IMR-90 (cell line): Measurements from ENCODE around the gene UBE2S. TPM values are rescaled to one million over a fixed set of nuclear protein-coding genes. Genes with fewer than 3 reads are reported as not detected.

ENCODE experiments used
- ATAC-seq: fragments of 200-7000 bp; cut with Tn5 transposase; 2 replicates; pipeline ENCODE4 v1.9.1; 2020; ENCODE audit warnings: low read depth, mild to moderate bottlenecking, moderate library complexity
- BruUV-seq: library from RNA; stranded (reverse); fragments of 400-500 nt; replicated peaks from 2 replicates; lab custom pipeline; 2021; lab: Mats Ljungman, UMichigan
- CTCF ChIA-PET: fragments of 300-600 bp; formaldehyde crosslinking; extraction: SDS; loops from one replicate; lab custom pipeline; 2021; ENCODE audit warnings: antibody characterized with exemption; lab: Yijun Ruan, JAX
- POLR2A ChIA-PET: fragments of 300-600 bp; sonication (Branson Sonifier 250); formaldehyde crosslinking; loops from one replicate; lab custom pipeline; 2022; ENCODE audit warnings: antibody characterized with exemption; ENCODE audit not compliant: unreplicated experiment; lab: Charles Lee
- DNase-seq: peaks from one replicate; pipeline ENCODE4 v3.0.0; 2013
- H2AFZ ChIP-seq: replicated peaks from 2 replicates; pipeline ENCODE3; 2013; ENCODE audit warnings: low read length, mild to moderate bottlenecking; ENCODE audit not compliant: poor library complexity
- H2AK5ac ChIP-seq: 2 replicates; pipeline ENCODE4 v1.6.1; 2013; ENCODE audit warnings: low read depth, low read length, inconsistent platforms
- H2AK9ac ChIP-seq: replicated peaks from 2 replicates; pipeline ENCODE3; 2013; ENCODE audit warnings: mild to moderate bottlenecking, low read depth, low read length, moderate library complexity; ENCODE audit not compliant: poor library complexity
- H2BK120ac ChIP-seq: 2 replicates; pipeline ENCODE4 v1.6.1; 2013; ENCODE audit warnings: low read depth, low read length, inconsistent platforms
- H2BK15ac ChIP-seq: 3 replicates; pipeline ENCODE4 v1.6.1; 2013; ENCODE audit warnings: low read depth, low read length, inconsistent platforms
- H2BK20ac ChIP-seq: 2 replicates; pipeline ENCODE4 v1.6.1; 2013; ENCODE audit warnings: low read depth, mild to moderate bottlenecking, inconsistent platforms, low read length, moderate library complexity
- H2BK5ac ChIP-seq: 2 replicates; pipeline ENCODE4 v1.6.1; 2013; ENCODE audit warnings: mild to moderate bottlenecking, low read depth, low read length, inconsistent platforms; ENCODE audit not compliant: poor library complexity, severe bottlenecking
- H3K14ac ChIP-seq: replicated peaks from 2 replicates; pipeline ENCODE4 v1.6.1; 2013; ENCODE audit warnings: low read depth, low read length, inconsistent platforms
- H3K18ac ChIP-seq: 2 replicates; pipeline ENCODE4 v1.6.1; 2013; ENCODE audit warnings: low read depth, low read length, control low read depth
- H3K23ac ChIP-seq: 2 replicates; pipeline ENCODE4 v1.6.1; 2013; ENCODE audit warnings: low read depth, low read length, inconsistent platforms
- H3K27ac ChIP-seq: 2 replicates; pipeline ENCODE4 v1.5.1; 2013; ENCODE audit warnings: mild to moderate bottlenecking, control low read depth, low read length; ENCODE audit not compliant: insufficient read depth
- H3K27me3 ChIP-seq: 2 replicates; pipeline ENCODE4 v1.6.1; 2013; ENCODE audit warnings: low read length; ENCODE audit not compliant: control insufficient read depth, insufficient read depth
- H3K36me3 ChIP-seq: 2 replicates; pipeline ENCODE4 v1.6.1; 2013; ENCODE audit warnings: low read length, mixed read lengths; ENCODE audit not compliant: control insufficient read depth, insufficient read depth
- H3K4ac ChIP-seq: 2 replicates; pipeline ENCODE4 v1.6.1; 2013; ENCODE audit warnings: low read depth, low read length, inconsistent platforms
- H3K4me1 ChIP-seq: 2 replicates; pipeline ENCODE4 v1.6.1; 2013; ENCODE audit warnings: low read length, mixed read lengths; ENCODE audit not compliant: control insufficient read depth, insufficient read depth
- H3K4me2 ChIP-seq: 2 replicates; pipeline ENCODE4 v1.6.1; 2013; ENCODE audit warnings: low read depth, mild to moderate bottlenecking, control low read depth, low read length, moderate library complexity
- H3K4me3 ChIP-seq: 2 replicates; pipeline ENCODE4 v1.5.1; 2013; ENCODE audit warnings: low read depth, mild to moderate bottlenecking, control low read depth, low read length, moderate library complexity; ENCODE audit not compliant: insufficient read depth
- H3K56ac ChIP-seq: 2 replicates; pipeline ENCODE4 v1.6.1; 2013; ENCODE audit warnings: low read length, inconsistent platforms; ENCODE audit not compliant: insufficient read depth; ENCODE audit errors: extremely low read depth
- H3K79me1 ChIP-seq, 2 experiments: 2 replicates each; pipeline ENCODE4 v1.6.1; 2013; ENCODE audit warnings: low read length in 2 of 2, inconsistent platforms in 1 of 2, low read depth in 1 of 2
- H3K9ac ChIP-seq: 2 replicates; pipeline ENCODE4 v1.6.1; 2013; ENCODE audit warnings: low read depth, low read length, control low read depth
- H3K9me1 ChIP-seq: 2 replicates; pipeline ENCODE4 v1.6.1; 2013; ENCODE audit warnings: low read length, inconsistent platforms; ENCODE audit not compliant: insufficient read depth
- H3K9me3 ChIP-seq: 2 replicates; pipeline ENCODE4 v1.6.1; 2013; ENCODE audit warnings: low read length; ENCODE audit not compliant: control insufficient read depth, insufficient read depth
- H4K20me1 ChIP-seq: 2 replicates; pipeline ENCODE4 v1.6.1; 2013; ENCODE audit warnings: low read length, inconsistent platforms; ENCODE audit not compliant: insufficient read depth
- H4K5ac ChIP-seq: 2 replicates; pipeline ENCODE4 v1.6.1; 2013; ENCODE audit warnings: mild to moderate bottlenecking, low read depth, low read length, control low read depth
- H4K8ac ChIP-seq, 2 experiments: 2 replicates each; pipeline ENCODE4 v1.6.1; 2013; ENCODE audit warnings: low read depth in 2 of 2, low read length in 2 of 2, control low read depth in 1 of 2, inconsistent platforms in 1 of 2
- H4K91ac ChIP-seq: 2 replicates; pipeline ENCODE4 v1.6.1; 2013; ENCODE audit warnings: low read depth, low read length, inconsistent platforms; ENCODE audit not compliant: insufficient read depth
- BHLHE40 ChIP-seq: fragments of 150-350 bp; IDR thresholded peaks from 2 replicates; pipeline ENCODE4 v1.6.1; 2016; ENCODE audit warnings: mild to moderate bottlenecking, low read depth, low read length
- CHD1 ChIP-seq: IDR thresholded peaks from 2 replicates; pipeline ENCODE4 v1.6.1; 2012; ENCODE audit warnings: low read depth, low read length, improper control_type of control experiment
- MAFK ChIP-seq: IDR thresholded peaks from 2 replicates; pipeline ENCODE4 v1.6.1; 2012; ENCODE audit warnings: low read depth, low read length, improper control_type of control experiment
- MAZ ChIP-seq: IDR thresholded peaks from 2 replicates; pipeline ENCODE4 v1.6.1; 2012; ENCODE audit warnings: low read depth, mild to moderate bottlenecking, low read length, improper control_type of control experiment, moderate library complexity, borderline replicate concordance
- MXI1 ChIP-seq: IDR thresholded peaks from 2 replicates; pipeline ENCODE4 v1.6.1; 2012; ENCODE audit warnings: low read depth, mild to moderate bottlenecking, low read length, moderate library complexity, borderline replicate concordance
- NFE2L2 ChIP-seq: fragments of 150-350 bp; IDR thresholded peaks from 2 replicates; pipeline ENCODE4 v1.6.1; 2016; ENCODE audit warnings: low read depth, mild to moderate bottlenecking, low read length
- POLR2A ChIP-seq: IDR thresholded peaks from 2 replicates; pipeline ENCODE4 v1.6.1; 2012; ENCODE audit warnings: mild to moderate bottlenecking, low read depth, low read length
- RCOR1 ChIP-seq: IDR thresholded peaks from 2 replicates; pipeline ENCODE4 v1.6.1; 2012; ENCODE audit warnings: mild to moderate bottlenecking, low read length, improper control_type of control experiment; ENCODE audit not compliant: insufficient replicate concordance
- RFX5 ChIP-seq: IDR thresholded peaks from 2 replicates; pipeline ENCODE4 v1.8.0; 2012; ENCODE audit warnings: low read depth, mild to moderate bottlenecking, low read length, moderate library complexity
- SMC3 ChIP-seq: fragments of 150-350 bp; IDR thresholded peaks from 2 replicates; pipeline ENCODE4 v1.6.1; 2016; ENCODE audit warnings: low read depth, mild to moderate bottlenecking, antibody characterized with exemption, low read length, moderate library complexity
- WGBS, 2 experiments: methylation state at CpG; one replicate each; pipeline versions ENCODE4 v1.1.5 to v1.1.7; 2013; ENCODE audit warnings: missing lambda C conversion rate in 2 of 2; ENCODE audit not compliant: insufficient read length in 1 of 2; ENCODE audit errors: extremely low coverage in 2 of 2; 5-methylcytosine and 5-hydroxymethylcytosine counted together
- dilution Hi-C: fragments of 300-500 bp; cut with HindIII; formaldehyde crosslinking; loops from one replicate; pipeline ENCODE4 v1.14.3; 2018; ENCODE audit warnings: low sequenced_read_pairs; ENCODE audit not compliant: unreplicated experiment
- in situ Hi-C: fragments of 300-500 bp; cut with MboI; formaldehyde crosslinking; loops from 3 replicates; pipeline ENCODE4 v1.14.3; 2019; ENCODE audit warnings: low sequenced_read_pairs, inconsistent platforms, mixed read lengths
- intact Hi-C: fragments of 100-400 bp; cut with micrococcal nuclease; formaldehyde crosslinking; loops from 2 replicates; pipeline ENCODE4 v1.10.0; 2022
- polyA plus RNA-seq, 3 experiments: library from polyadenylated mRNA; depleted of rRNA; stranded (reverse); fragments of >200 nt; gene quantifications; 2 replicates each; pipeline ENCODE4 v1.2.3, GENCODE V29; 2012; ENCODE audit warnings: low replicate concordance in 1 of 3
- total RNA-seq: library from RNA; depleted of rRNA; stranded (reverse); fragments of >200 nt; gene quantifications from 2 replicates; pipeline ENCODE4 v1.2.3, GENCODE V29; 2012
- TF ChIP-seq, protein P1 (sequence below): conservative IDR thresholded peaks from 2 replicates; pipeline ENCODE4 v1.5.1; 2012; ENCODE audit warnings: mild to moderate bottlenecking, low read depth, low read length, improper control_type of control experiment
- TF ChIP-seq, protein P2 (sequence below): fragments of 150-350 bp; IDR thresholded peaks from 2 replicates; pipeline ENCODE4 v1.6.1; 2017; ENCODE audit warnings: mild to moderate bottlenecking, antibody characterized with exemption, low read length, low read depth
- TF ChIP-seq, protein P3 (sequence below): fragments of 150-350 bp; IDR thresholded peaks from 2 replicates; pipeline ENCODE4 v1.6.1; 2016; ENCODE audit warnings: low read depth, mild to moderate bottlenecking, low read length, moderate library complexity, borderline replicate concordance

UBE2S gene
- total and polyA plus RNA-seq, 2 of the 4 experiments (the other 2 are of a cell fraction): 69.5 to 104 TPM

DNA sequence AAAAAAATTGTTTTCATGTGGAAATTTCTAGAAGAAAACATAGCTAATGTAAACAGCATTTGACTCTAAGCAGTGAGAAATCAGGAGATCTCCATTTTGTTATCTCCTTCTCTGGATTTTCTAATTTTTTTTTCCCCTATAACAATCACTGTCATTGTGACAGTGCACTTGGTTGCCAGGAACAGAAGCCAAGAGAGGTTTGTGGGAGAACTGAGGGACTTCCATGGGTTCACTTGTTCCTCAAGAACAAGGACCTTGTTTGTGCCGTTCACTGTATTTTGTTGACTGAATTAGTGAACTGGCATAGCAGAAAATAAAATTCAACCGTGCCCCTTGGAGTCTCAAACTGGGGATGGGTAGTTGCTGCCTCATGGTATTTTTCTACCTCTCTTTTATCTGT is 18.5 kb upstream of the UBE2S start:
- H3K79me1 ChIP-seq: no peaks in the 10 kb centered on the region
- H3K9me1 ChIP-seq: 0 out of 2 replicates have a peak, but pooled peaks cover 4% of the 10 kb centered on the region
- no peak overlapping the region for H2BK20ac ChIP-seq
- H2AK9ac ChIP-seq: no peak overlapping the region
- H4K91ac ChIP-seq: no peak overlapping the region
- H3K4me2 ChIP-seq: no peak overlapping the region
- intact Hi-C loops: no loop called here
- no peaks in the 10 kb centered on the region for H3K4me1 ChIP-seq
- ATAC-seq (no peak), DNase-seq (no peak)
- no peak overlapping the region for H4K8ac ChIP-seq
- POLR2A ChIA-PET: no interaction called here
- no peak for TF ChIP-seq CHD1
- TF ChIP-seq MAZ: no peak
- TF ChIP-seq MXI1: no peak
- TF ChIP-seq, protein P1, sequence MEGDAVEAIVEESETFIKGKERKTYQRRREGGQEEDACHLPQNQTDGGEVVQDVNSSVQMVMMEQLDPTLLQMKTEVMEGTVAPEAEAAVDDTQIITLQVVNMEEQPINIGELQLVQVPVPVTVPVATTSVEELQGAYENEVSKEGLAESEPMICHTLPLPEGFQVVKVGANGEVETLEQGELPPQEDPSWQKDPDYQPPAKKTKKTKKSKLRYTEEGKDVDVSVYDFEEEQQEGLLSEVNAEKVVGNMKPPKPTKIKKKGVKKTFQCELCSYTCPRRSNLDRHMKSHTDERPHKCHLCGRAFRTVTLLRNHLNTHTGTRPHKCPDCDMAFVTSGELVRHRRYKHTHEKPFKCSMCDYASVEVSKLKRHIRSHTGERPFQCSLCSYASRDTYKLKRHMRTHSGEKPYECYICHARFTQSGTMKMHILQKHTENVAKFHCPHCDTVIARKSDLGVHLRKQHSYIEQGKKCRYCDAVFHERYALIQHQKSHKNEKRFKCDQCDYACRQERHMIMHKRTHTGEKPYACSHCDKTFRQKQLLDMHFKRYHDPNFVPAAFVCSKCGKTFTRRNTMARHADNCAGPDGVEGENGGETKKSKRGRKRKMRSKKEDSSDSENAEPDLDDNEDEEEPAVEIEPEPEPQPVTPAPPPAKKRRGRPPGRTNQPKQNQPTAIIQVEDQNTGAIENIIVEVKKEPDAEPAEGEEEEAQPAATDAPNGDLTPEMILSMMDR: no peak
- TF ChIP-seq MAFK: no peak
- no peak for TF ChIP-seq RFX5
- TF ChIP-seq BHLHE40: no peak
- TF ChIP-seq, protein P2, sequence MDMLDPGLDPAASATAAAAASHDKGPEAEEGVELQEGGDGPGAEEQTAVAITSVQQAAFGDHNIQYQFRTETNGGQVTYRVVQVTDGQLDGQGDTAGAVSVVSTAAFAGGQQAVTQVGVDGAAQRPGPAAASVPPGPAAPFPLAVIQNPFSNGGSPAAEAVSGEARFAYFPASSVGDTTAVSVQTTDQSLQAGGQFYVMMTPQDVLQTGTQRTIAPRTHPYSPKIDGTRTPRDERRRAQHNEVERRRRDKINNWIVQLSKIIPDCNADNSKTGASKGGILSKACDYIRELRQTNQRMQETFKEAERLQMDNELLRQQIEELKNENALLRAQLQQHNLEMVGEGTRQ: no peak
- TF ChIP-seq NFE2L2: no peak
- no peak for TF ChIP-seq SMC3
- TF ChIP-seq RCOR1: no peak
- TF ChIP-seq, protein P3, sequence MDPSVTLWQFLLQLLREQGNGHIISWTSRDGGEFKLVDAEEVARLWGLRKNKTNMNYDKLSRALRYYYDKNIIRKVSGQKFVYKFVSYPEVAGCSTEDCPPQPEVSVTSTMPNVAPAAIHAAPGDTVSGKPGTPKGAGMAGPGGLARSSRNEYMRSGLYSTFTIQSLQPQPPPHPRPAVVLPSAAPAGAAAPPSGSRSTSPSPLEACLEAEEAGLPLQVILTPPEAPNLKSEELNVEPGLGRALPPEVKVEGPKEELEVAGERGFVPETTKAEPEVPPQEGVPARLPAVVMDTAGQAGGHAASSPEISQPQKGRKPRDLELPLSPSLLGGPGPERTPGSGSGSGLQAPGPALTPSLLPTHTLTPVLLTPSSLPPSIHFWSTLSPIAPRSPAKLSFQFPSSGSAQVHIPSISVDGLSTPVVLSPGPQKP: no peak
- TF ChIP-seq POLR2A: no peak
- no peak overlapping the region for H2BK15ac ChIP-seq
- H3K4me3 ChIP-seq: no peak overlapping the region
- no peak overlapping the region for H2BK120ac ChIP-seq
- WGBS, 2 experiments: no CpG with 5 or more reads among the region's 2 CpGs
- no peak overlapping the region for H2BK5ac ChIP-seq
- no peaks in the 10 kb centered on the region for H3K36me3 ChIP-seq
- H3K4ac ChIP-seq: no peak overlapping the region
- no peak overlapping the region for H2AFZ ChIP-seq
- no peak overlapping the region for H3K18ac ChIP-seq
- no peak overlapping the region for H3K9ac ChIP-seq
- CTCF ChIA-PET: no interaction called here
- no peaks in the 10 kb centered on the region; the same call in 1 of the 2 replicates for H3K9me3 ChIP-seq
- BruUV-seq: no TSS peak
- dilution Hi-C loops: no loop called here
- H3K27me3 ChIP-seq: peaks cover 17% of the 10 kb centered on the region
- H3K56ac ChIP-seq: no peak overlapping the region
- in situ Hi-C loops: no loop called here
- H2AK5ac ChIP-seq: no peak overlapping the region
- H4K5ac ChIP-seq: no peak overlapping the region
- H4K20me1 ChIP-seq: no peaks in the 10 kb centered on the region
- no peak overlapping the region for H3K23ac ChIP-seq
- no peak overlapping the region for H3K27ac ChIP-seq
- no peak overlapping the region for H3K14ac ChIP-seq
